PC-9 (cell line): ENCODE measurements around the gene LRRK1.

ENCODE experiments used
- EZH2 ChIP-seq: fragments of 200-600 bp; sonication (generic); IDR thresholded peaks from 2 replicates; pipeline ENCODE4 v1.8.0; 2017; ENCODE audit warnings: antibody characterized with exemption, low read depth
- TF ChIP-seq, protein P1 (sequence below): fragments of 200-600 bp; sonication (generic); conservative IDR thresholded peaks from 2 replicates; pipeline ENCODE4 v1.6.1; 2017; ENCODE audit warnings: mixed run types, antibody characterized with exemption, mild to moderate bottlenecking, moderate library complexity

- TF ChIP-seq, protein P1, sequence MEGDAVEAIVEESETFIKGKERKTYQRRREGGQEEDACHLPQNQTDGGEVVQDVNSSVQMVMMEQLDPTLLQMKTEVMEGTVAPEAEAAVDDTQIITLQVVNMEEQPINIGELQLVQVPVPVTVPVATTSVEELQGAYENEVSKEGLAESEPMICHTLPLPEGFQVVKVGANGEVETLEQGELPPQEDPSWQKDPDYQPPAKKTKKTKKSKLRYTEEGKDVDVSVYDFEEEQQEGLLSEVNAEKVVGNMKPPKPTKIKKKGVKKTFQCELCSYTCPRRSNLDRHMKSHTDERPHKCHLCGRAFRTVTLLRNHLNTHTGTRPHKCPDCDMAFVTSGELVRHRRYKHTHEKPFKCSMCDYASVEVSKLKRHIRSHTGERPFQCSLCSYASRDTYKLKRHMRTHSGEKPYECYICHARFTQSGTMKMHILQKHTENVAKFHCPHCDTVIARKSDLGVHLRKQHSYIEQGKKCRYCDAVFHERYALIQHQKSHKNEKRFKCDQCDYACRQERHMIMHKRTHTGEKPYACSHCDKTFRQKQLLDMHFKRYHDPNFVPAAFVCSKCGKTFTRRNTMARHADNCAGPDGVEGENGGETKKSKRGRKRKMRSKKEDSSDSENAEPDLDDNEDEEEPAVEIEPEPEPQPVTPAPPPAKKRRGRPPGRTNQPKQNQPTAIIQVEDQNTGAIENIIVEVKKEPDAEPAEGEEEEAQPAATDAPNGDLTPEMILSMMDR: no peak
- no peak for TF ChIP-seq EZH2
Measured at GRCh38 chr15:100940767-100941379, 21.7 kb downstream of the LRRK1 start.
